ENCODE measurements around the gene STX12. TPM values are rescaled to one million over a fixed set of nuclear protein-coding genes. Genes with fewer than 3 reads are reported as not detected.
"Not testable (repeated sequence)": the region's sequence is repeated elsewhere in the genome, so short reads cannot be mapped to it uniquely, and the experiment has no call there.

Gene STX12
- total RNA-seq, 6 donors from 2014 or later = 47.1 to 107 (median 88.2) TPM

- 90 to 97% methylated on average over 1 of the region's 1 CpG for whole genome bisulfite sequencing, 2 donors
- Histone ChIP-seq H3K27me3 (no peaks in the 10 kb centered on the region), H3K4me1 (peaks cover 12 to 15% (median 14%) of the 10 kb centered on the region in 4 donors), H3K27ac (no peak overlapping the region), H3K4me3 (no peak overlapping the region), H3K9me3 (no peaks in the 10 kb centered on the region), H3K36me3 (peaks cover 0 to 45% (median 27%) of the 10 kb centered on the region in 4 donors)
- DNase-seq (no peak), ATAC-seq (ENCODE audit: low FRiP score in 2 of 2) (no peak)
- TF ChIP-seq POLR2AphosphoS5 (IDR thresholded peaks at IDR 0.05) (no peak), EP300 (IDR thresholded peaks at IDR 0.05) (no peak), CTCF (IDR thresholded peaks at IDR 0.05) (no peak), POLR2A (IDR thresholded peaks at IDR 0.05) (no peak)
These were observed 62.5 kb downstream of the STX12 start for GRCh38 chr1:27835501-27835900.

- no peak for TF ChIP-seq CTCF (IDR thresholded peaks at IDR 0.05)
- no peak for TF ChIP-seq POLR2A (IDR thresholded peaks at IDR 0.05)
- TF ChIP-seq EP300 (IDR thresholded peaks at IDR 0.05) = no peak
- no peak overlapping the region for H3K4me3 ChIP-seq
- 97 to 100% methylated on average over 3 to 7 of the region's 7 CpGs for WGBS, 2 donors
- no peaks in the 10 kb centered on the region for H3K9me3 ChIP-seq
- H3K27ac ChIP-seq = no peak overlapping the region
- no peaks in the 10 kb centered on the region for H3K27me3 ChIP-seq
- DNase-seq = no peak
- peak in 1 of 2 donors; percentile 34 for ATAC-seq (ENCODE audit: low FRiP score in 2 of 2)
- H3K4me1 ChIP-seq = no peaks in the 10 kb centered on the region
- peaks cover 27 to 71% (median 53%) of the 10 kb centered on the region in 4 donors for H3K36me3 ChIP-seq
These were observed 76.9 kb downstream of the STX12 start for GRCh38 chr1:27849951-27850350.

DNA sequence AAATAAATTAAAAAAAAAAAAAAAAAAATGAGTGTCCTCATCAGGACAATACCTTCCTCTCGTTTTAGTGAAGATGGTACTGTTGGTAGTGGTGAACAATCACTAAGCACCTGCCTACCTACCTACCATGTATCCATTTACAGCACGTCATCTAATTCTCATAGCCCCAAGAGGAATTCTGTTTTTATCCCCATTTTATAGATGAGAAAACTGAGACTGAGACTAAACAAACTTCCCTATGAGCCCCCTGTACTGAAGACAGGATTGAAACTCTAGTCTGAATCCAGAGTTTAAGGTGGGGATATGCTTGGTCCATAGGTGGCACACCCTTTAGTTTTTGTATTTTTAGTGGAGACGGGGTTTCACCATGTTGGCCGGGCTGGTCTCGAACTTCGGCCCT, 82.1 kb downstream of the STX12 start:
- ATAC-seq (ENCODE audit: low FRiP score in 2 of 2) (no peak), DNase-seq (no peak)
- TF ChIP-seq EP300 (IDR thresholded peaks at IDR 0.05) = no peak
- no peak for TF ChIP-seq CTCF (IDR thresholded peaks at IDR 0.05)
- no peak for TF ChIP-seq POLR2A (IDR thresholded peaks at IDR 0.05)
- no peak for TF ChIP-seq POLR2AphosphoS5 (IDR thresholded peaks at IDR 0.05)
- WGBS, 2 donors = 87 to 89% methylated on average over 6 of the region's 6 CpGs
- Histone ChIP-seq H3K4me3 (no peak overlapping the region), H3K27ac (no peak overlapping the region), H3K36me3 (peaks cover 6 to 20% (median 19%) of the 10 kb centered on the region in 4 donors), H3K4me1 (peaks cover 6 to 11% (median 7%) of the 10 kb centered on the region in 4 donors), H3K27me3 (no peaks in the 10 kb centered on the region), H3K9me3 (no peaks in the 10 kb centered on the region)

DNA sequence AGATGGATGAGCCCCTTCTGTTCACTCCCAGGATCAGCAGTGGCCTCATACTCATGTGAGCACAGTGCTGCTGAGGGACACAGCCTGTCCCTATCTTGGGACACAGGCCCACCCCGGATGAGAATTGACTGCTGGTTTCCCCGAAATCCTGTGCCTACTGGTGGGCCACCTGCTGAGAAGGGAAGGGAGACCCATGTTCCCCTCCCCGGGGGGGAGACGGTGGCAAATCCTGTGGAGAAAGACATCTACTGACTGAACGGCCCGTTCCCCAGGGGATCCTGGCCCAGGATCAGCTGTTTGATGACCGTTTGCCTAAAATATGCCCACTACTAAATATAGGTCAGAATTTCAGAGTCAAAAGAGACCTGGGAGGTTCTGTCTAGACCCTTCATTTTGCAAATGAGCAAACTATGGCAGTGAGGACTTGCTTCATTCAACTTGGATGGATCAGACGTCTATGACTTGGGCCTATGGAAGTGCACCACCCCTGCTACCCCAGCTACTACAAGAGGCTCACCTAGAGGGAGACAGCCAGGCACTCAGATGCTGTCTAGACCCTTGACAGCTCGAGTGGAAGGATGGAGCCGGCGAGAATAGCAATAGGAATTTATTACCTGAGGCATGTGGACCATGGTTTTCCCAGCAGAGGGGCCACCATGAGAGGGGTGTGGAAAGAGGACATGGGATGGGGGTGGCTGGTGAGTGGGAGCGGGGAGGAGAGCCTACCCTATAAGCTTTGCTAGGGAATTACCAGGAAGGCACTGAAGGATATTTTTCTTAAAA, 83.7 kb downstream of the STX12 start:
- TF ChIP-seq POLR2A (IDR thresholded peaks at IDR 0.05) (no peak), CTCF (IDR thresholded peaks at IDR 0.05) (no peak), EP300 (IDR thresholded peaks at IDR 0.05) (no peak)
- no peak for ATAC-seq (ENCODE audit: low FRiP score in 2 of 2)
- no peaks in the 10 kb centered on the region for H3K27me3 ChIP-seq
- H3K9me3 ChIP-seq = no peaks in the 10 kb centered on the region
- H3K4me1 ChIP-seq = peaks cover 6 to 11% (median 7%) of the 10 kb centered on the region in 4 donors
- peaks cover 0 to 3% (median 2%) of the 10 kb centered on the region in 4 donors for H3K36me3 ChIP-seq
- H3K27ac ChIP-seq = no peak overlapping the region
- no peak for DNase-seq
- 78 to 85% methylated on average over 11 to 12 of the region's 12 CpGs for WGBS, 2 donors
- H3K4me3 ChIP-seq = no peak overlapping the region

GRCh38 chr1:27857552-27857951, 84.5 kb downstream of the STX12 start:
- H3K36me3 ChIP-seq; H3K27ac ChIP-seq; H3K4me3 ChIP-seq; H3K9me3 ChIP-seq; ATAC-seq (ENCODE audit: low FRiP score in 2 of 2); H3K27me3 ChIP-seq; DNase-seq: not testable (repeated sequence)
- H3K4me1 ChIP-seq = peaks cover 6 to 12% (median 10%) of the 10 kb centered on the region in 4 donors
- WGBS, 2 donors = 74 to 82% methylated on average over 11 of the region's 11 CpGs
